AG09319 (cell line): ENCODE measurements around the gene TOR3A.

ENCODE experiments used
- DNase-seq: peaks from one replicate; pipeline ENCODE4 v3.0.0-alpha.2; 2010; ENCODE audit warnings: low read depth; ENCODE audit errors: extremely low read depth
- CTCF ChIP-seq: IDR thresholded peaks from 2 replicates; pipeline ENCODE4 v1.5.1; 2011; ENCODE audit warnings: low read depth, mild to moderate bottlenecking, inconsistent platforms, low read length, moderate library complexity

Gene TOR3A

GRCh38 chr1:179053486-179053885 is 28.4 kb upstream of the TOR3A start:
- TF ChIP-seq CTCF, result no peak
- no peak for DNase-seq

- TF ChIP-seq CTCF, result no peak
Measured at GRCh38 chr1:179055937-179056336, 25.9 kb upstream of the TOR3A start.

GRCh38 chr1:179058487-179059483 is 23.1 kb upstream of the TOR3A start:
- no peak for DNase-seq
- no peak for TF ChIP-seq CTCF

More at GRCh38 chr1:179055937-179056336, 25.9 kb upstream of the TOR3A start:
- no peak for DNase-seq

- no peak for DNase-seq
- no peak for TF ChIP-seq CTCF
Measured at GRCh38 chr1:179061360-179062282, 20.2 kb upstream of the TOR3A start.

GRCh38 chr1:179066471-179066870 is 15.4 kb upstream of the TOR3A start:
- TF ChIP-seq CTCF, result no peak
- DNase-seq, result no peak

- DNase-seq, result no peak
- TF ChIP-seq CTCF, result no peak
Measured at GRCh38 chr1:179077396-179077795, 4.5 kb upstream of the TOR3A start.
